NCI-H128 (cell line): ENCODE measurements around the gene CLSTN2.

Experiments
- DNase-seq: peaks from one replicate; lab custom pipeline; 2025; ENCODE audit not compliant: unreplicated experiment; lab: John Stamatoyannopoulos, UW

The CLSTN2 gene

DNA sequence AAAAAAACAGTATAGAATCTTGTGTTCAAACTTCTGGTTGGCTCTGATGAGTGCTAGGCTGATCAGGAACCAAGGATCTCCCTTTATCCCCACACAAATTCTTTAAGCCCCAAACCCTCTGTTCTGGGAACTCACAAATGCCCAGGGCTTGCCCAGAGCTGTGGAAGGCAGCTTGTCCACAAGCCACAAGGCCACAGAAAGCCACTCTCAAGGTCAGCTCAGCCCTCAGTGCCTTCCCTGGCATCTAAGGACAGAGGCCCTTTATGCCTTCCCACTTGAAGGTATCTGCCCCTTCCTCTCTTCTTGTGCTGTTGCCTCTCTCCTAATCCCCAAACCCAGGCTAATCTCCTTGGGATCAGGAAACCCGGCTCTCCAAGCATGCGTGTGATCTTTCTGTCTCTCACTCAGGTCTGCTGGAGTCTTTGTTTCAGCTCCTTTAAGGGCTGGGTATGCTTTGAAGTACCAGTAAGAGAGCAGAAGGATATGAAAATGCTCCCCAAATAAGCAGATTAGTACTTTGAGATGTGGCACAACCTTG, 597.9 kb downstream of the CLSTN2 start:
- DNase-seq: no peak

GRCh38 chr3:140536926-140537726, 602.1 kb downstream of the CLSTN2 start:
- DNase-seq: peak; percentile 26

GRCh38 chr3:140537727-140538082, 602.7 kb downstream of the CLSTN2 start:
- no peak for DNase-seq

DNA sequence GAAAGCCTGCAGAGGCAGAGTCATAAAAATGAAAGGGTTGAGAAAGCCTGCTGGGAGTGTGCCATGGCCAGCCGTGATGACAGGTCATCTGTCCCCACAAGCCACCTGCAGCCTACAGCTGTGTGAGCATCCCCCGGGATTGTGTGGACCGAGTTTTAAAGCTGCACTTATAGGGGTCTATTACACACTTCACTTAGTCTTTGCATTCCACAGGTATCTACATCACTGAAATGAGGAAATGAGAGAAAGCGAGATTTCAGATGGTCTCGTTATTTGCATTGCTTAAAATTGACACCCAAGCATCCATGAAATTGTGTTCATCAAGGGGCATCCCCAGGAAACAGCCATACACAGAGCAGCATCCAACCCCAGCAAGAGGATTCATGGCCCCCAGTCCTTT, 605.3 kb downstream of the CLSTN2 start:
- no peak for DNase-seq

GRCh38 chr3:140541975-140542653, 607.1 kb downstream of the CLSTN2 start:
- DNase-seq: no peak

DNA sequence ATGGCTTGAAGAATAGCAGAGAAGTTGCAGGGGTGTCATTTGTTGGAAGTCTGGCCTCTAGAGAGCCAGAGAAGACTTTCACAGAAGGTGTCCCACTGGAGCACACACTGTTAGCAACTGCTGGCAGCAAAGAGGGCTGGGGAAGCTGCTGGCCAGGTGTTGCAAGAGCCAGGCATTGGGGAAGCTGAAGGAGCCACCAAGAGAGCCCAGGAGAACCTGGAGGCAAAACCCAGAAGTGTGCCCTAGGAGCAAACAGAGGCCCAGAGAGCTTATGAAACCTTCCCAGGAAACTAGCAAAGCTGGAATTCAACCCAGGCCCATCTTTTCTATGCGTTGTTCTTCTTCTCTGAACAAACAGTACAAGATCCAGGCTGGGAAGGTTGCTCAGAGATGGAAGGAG, 610.2 kb downstream of the CLSTN2 start:
- no peak for DNase-seq

GRCh38 chr3:140545756-140546155, 610.8 kb downstream of the CLSTN2 start:
- DNase-seq: no peak

DNA sequence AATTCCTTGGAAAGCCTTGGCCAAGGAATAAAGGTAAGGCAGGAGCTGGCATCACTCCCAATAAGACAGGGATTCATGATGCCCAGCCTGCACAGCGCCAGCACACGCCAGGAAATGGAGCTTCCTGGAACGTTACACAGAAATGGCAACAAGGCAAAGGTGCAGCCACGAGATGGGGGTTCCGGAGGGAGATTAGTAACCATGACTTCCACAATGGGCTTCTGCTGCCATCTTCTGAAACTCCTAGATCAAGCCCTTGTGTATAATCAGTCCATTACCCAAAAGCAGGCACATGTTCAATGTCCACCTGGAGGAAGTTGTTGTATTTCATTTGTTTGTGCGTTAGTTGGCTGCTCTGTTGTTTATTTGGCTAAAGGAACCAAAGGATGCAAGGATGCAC, 611.7 kb downstream of the CLSTN2 start:
- DNase-seq: no peak

DNA sequence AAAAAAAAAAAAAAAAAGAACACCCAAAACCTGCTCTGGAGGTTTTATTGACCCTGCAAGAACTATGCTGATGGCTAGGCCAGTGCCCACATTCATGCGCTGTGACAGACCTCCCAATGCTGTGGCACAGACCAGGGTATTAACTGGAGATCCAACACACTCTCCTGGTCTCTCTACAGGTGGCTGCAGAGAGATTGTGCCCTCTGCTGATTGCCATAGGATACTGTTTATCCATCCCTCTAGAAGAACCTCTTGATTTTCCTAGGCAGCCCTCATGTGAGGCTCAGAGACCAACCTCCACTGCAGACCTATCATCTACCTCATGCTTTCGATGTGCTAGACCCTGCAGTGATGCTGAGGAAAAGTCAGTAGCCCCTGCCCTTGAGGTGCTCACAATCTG, 617.4 kb downstream of the CLSTN2 start:
- DNase-seq: no peak

- DNase-seq: no peak
Measured at GRCh38 chr3:140552898-140553297, 617.9 kb downstream of the CLSTN2 start.

DNA sequence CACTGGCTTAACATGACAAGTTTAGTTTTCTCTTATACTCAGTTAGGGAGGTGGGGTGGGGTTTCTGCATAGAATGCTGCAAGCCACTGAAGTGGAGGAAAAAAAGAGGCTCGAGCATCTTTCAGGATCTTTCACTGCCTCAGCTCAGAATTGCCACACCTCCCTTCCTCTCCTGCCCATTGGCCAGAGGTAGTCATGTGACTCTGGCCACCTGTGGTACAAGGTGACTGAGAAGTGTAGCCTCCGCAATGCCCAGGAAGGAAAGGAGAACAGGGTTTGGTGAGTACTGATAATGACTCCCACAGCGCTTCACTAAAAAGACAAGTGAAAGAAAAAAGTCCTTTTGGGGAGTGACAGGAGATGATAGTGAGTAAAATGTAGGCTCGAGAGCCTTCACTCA, 618.6 kb downstream of the CLSTN2 start:
- no peak for DNase-seq

DNA sequence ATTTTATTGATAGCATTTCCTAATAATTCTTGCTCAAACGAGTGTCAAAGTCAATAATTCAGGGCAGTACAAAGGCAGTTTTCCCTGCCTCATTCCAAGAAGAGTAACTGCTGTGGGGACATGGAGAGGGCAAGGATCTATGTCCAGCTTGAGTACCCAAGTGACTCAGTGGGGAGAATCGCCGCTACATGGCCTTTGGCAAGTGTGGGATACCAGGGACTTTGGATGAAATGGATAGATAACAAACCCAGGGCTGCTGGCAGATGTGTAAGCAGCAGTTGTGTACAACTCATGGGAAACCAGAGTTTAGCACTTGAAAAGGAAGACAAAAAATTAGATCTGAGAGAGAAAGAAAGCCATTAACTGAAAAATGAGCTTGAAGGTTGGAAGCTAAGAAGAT, 620.7 kb downstream of the CLSTN2 start:
- DNase-seq: no peak

DNA sequence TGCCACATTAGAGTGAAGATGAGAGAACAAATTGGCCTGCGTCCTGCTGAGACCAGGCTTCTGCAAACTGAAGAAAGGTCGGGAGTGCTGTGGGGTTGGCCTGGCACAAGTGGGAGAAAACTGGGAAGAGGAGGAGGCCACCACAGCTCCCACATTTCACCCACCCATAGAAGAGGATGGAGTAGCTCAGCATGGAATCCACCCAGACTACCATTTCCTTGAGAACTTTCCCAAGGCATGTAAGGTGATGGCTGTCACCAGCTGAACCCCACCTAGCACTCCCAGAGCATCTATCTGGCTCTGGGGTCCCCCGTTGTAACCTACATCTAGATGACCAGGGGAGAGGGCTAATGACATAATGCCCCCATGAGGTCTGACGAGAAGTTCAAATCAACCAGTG, 622.5 kb downstream of the CLSTN2 start:
- no peak for DNase-seq

DNA sequence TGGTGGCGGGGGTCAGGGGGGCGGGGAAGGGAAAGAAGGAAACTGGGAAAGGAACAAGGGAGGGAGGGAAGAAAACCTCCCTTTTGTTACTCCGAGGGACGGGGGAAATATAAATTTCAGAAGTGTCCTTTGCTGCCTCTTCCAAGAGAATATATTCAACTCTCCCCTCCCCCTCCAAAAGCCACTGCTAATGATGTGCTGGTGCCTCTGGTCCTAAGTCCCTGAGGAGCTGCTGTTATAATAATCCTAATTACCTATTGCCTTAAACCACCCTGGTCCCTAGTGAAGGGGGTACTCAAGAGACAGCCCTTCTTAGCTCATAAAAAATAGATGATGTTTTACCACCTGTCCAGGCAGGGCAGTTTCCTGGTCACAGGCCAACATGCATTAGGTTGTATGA, 624.6 kb downstream of the CLSTN2 start:
- no peak for DNase-seq

GRCh38 chr3:140563206-140563760, 628.3 kb downstream of the CLSTN2 start:
- DNase-seq: no peak

GRCh38 chr3:140568131-140568530, 633.1 kb downstream of the CLSTN2 start:
- DNase-seq: no peak

DNA sequence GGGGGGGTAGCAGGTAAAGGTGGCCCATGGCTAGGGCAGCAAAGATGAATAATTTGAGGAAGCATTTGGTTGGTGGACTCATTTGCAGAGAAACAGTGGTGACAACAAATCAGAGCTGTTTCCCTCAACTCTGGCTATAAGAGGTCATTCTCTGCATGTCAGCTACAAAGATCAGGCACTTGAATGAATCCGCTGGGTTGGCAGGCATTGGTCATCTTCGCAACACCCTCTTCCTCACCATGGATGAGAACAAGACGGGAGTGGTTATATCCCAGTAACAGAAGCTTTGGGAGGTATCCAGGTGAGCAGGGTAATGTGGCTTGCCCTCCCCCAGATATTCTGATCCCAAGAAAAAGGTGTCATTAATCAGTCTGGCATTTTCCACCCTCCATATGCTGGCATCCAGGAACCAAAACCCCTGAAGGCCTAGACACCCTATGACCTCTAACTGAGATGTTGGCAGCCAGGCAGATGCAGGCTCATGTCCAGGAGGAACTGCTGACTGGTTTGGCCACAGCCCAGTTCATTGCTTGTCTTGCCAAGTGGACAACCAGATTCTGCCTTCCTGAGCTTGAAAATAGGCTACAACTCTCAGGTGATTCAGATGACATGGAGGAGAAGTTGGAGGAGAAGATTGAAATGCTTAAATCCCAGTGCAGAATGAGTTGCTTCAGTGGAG, 634.0 kb downstream of the CLSTN2 start:
- no peak for DNase-seq

DNA sequence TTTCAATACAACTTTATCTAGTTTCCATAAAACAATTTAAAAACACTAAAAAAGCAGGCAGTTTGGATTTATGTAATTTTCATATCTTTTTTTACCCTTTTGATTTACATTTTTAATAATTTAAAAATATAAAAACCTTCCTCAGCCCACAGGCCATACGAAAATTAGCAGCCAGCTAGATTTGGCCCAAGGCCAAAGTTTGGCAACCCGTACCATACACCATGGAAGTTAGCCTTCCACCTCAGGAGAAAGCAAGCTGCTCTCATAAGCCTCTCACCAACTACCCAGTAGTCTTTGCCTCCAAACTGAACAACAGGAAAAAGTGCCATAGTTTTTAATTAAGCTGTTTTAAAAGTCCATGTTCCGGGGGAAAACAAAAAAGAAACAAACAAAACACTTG, 635.6 kb downstream of the CLSTN2 start:
- no peak for DNase-seq

DNA sequence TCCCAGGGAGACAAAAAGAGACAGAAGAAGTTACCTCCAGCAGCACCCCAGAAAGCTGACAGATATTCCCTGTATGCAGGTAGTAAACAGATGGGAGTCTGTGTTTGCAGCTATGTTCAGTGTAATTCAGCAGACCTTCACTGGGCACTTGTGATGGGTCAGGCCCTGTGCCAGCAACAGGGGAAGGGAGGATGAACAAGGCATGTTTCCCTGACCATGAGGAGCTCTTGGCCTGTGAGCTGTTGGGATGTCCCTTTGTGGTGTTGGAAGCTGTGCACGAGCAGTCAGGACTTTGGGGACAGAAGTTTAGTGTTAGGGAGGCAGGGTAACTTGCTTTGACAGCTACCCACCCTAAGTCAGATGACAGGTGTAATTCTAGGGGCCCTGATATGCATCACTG, 636.9 kb downstream of the CLSTN2 start:
- DNase-seq: no peak

- DNase-seq: no peak
Measured at GRCh38 chr3:140572334-140572733, 637.3 kb downstream of the CLSTN2 start.

DNA sequence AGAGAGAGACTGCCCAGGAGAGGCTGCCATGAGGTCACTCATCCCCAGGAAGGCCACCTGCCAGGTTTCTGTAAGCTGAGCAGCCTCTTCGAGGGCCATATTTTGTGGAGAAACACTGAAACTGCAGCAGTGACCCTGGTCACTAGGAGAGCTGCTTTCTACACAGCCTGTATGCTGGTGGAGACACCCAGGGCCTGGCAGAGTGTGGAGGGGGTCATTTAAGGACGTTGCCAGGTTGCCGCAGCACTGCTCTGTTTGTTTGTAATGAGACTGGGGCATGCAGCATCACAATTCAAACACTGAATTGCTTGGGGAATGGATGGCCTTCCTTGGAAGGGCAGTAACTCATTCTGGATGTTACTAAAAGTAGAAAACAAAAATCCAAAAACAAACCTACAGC, 638.0 kb downstream of the CLSTN2 start:
- no peak for DNase-seq

DNA sequence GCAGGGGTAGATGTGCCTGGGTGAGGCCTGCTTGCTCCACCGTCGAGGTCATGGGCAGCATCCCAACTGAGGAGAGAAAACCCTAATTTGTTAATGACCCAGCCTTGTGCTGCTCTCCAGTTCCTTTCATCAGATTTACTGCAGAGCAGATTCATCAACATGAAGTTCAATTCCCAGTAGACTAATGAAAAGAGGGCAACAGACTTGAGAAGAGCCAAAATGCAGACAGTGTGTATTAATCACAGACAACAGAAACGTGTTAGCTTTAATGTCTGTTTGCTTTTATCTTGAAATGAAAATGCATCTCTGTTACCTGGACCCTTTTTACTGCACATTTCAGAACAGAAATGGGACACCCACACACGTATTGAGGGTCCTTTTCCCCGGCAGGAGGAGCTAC, 639.4 kb downstream of the CLSTN2 start:
- DNase-seq: no peak
